DOHH2 (cell line): ENCODE data around the gene KIF26A.

Experiments
- H3F3A ChIP-seq: fragments of 200-600 bp; sonication (generic), shearing (Covaris generic); 2 replicates; pipeline ENCODE4 v1.6.0; 2016; ENCODE audit warnings: antibody characterized with exemption, mild to moderate bottlenecking; ENCODE audit not compliant: control insufficient read depth, insufficient read depth
- H3K27ac ChIP-seq: fragments of 200-600 bp; sonication (generic); 2 replicates; pipeline ENCODE4 v1.5.1; 2014; ENCODE audit warnings: low read depth, mild to moderate bottlenecking, low read length, moderate library complexity
- H3K27me3 ChIP-seq: fragments of 200-600 bp; sonication (generic); 2 replicates; pipeline ENCODE4 v1.6.1; 2014; ENCODE audit warnings: mild to moderate bottlenecking, low read length, mixed read lengths; ENCODE audit not compliant: control insufficient read depth
- H3K36me3 ChIP-seq: fragments of 200-600 bp; sonication (generic); 2 replicates; pipeline ENCODE4 v1.6.1; 2014; ENCODE audit warnings: mild to moderate bottlenecking, low read length, moderate library complexity, mixed read lengths; ENCODE audit not compliant: control insufficient read depth
- H3K4me1 ChIP-seq: fragments of 200-600 bp; sonication (generic); 2 replicates; pipeline ENCODE4 v1.6.1; 2014; ENCODE audit warnings: mild to moderate bottlenecking, low read length, mixed read lengths; ENCODE audit not compliant: control insufficient read depth
- H3K4me2 ChIP-seq: fragments of 200-600 bp; sonication (generic); 2 replicates; pipeline ENCODE4 v1.6.0; 2014; ENCODE audit warnings: mild to moderate bottlenecking, low read length, moderate library complexity
- H3K4me3 ChIP-seq: fragments of 200-600 bp; sonication (generic); 2 replicates; pipeline ENCODE4 v1.5.1; 2014; ENCODE audit warnings: mild to moderate bottlenecking, low read length, mixed read lengths
- H3K79me2 ChIP-seq: fragments of 200-600 bp; sonication (generic); 2 replicates; pipeline ENCODE4 v1.6.1; 2014; ENCODE audit warnings: mild to moderate bottlenecking, low read length, mixed read lengths; ENCODE audit not compliant: control insufficient read depth
- H3K9me2 ChIP-seq: fragments of 200-600 bp; sonication (generic); replicated peaks from 2 replicates; pipeline ENCODE4 v1.6.1; 2014; ENCODE audit warnings: mild to moderate bottlenecking, low read length, mixed read lengths; ENCODE audit not compliant: control insufficient read depth
- H3K9me3 ChIP-seq: fragments of 200-600 bp; sonication (generic); 2 replicates; pipeline ENCODE4 v1.6.1; 2014; ENCODE audit warnings: antibody characterized with exemption, low read length, mixed read lengths; ENCODE audit not compliant: control insufficient read depth, insufficient read depth
- H4K20me1 ChIP-seq: fragments of 200-600 bp; sonication (generic); 2 replicates; pipeline ENCODE4 v1.6.0; 2014; ENCODE audit warnings: low read depth, mild to moderate bottlenecking, antibody characterized with exemption, low read length, moderate library complexity; ENCODE audit not compliant: control insufficient read depth, insufficient read depth
- CTCF ChIP-seq: fragments of 200-600 bp; sonication (generic); IDR thresholded peaks from one replicate; pipeline ENCODE4 v1.5.1; 2014; ENCODE audit warnings: antibody characterized with exemption, mild to moderate bottlenecking, low read depth, low read length; ENCODE audit not compliant: poor library complexity, severe bottlenecking
- EZH2phosphoT487 ChIP-seq: fragments of 200-600 bp; sonication (generic); IDR thresholded peaks from 2 replicates; pipeline ENCODE4 v1.6.1; 2017; ENCODE audit warnings: borderline replicate concordance, mild to moderate bottlenecking, antibody characterized with exemption, low read length, moderate library complexity, mixed read lengths

Gene KIF26A

GRCh38 chr14:104185916-104186495, 47.6 kb downstream of the KIF26A start:
- Histone ChIP-seq H3K36me3 (no peaks in the 10 kb centered on the region), H3K4me3 (no peak overlapping the region), H4K20me1 (no peaks in the 10 kb centered on the region), H3K4me1 (no peaks in the 10 kb centered on the region), H3K9me3 (no peaks in the 10 kb centered on the region), H3K9me2 (no peaks in the 10 kb centered on the region), H3F3A (no peaks in the 10 kb centered on the region), H3K27me3 (no peaks in the 10 kb centered on the region), H3K79me2 (no peaks in the 10 kb centered on the region), H3K4me2 (no peak overlapping the region), H3K27ac (no peak overlapping the region)
- no peak for TF ChIP-seq CTCF
- no peak for TF ChIP-seq EZH2phosphoT487

GRCh38 chr14:104186575-104186974, 48.2 kb downstream of the KIF26A start:
- no peak overlapping the region for H3K4me3 ChIP-seq
- H3K36me3 ChIP-seq = no peaks in the 10 kb centered on the region
- H3F3A ChIP-seq = no peaks in the 10 kb centered on the region
- no peaks in the 10 kb centered on the region for H3K27me3 ChIP-seq
- no peaks in the 10 kb centered on the region for H3K79me2 ChIP-seq
- TF ChIP-seq CTCF (no peak), EZH2phosphoT487 (no peak)
- no peaks in the 10 kb centered on the region for H3K9me3 ChIP-seq
- no peak overlapping the region for H3K27ac ChIP-seq
- H3K9me2 ChIP-seq = no peaks in the 10 kb centered on the region
- H4K20me1 ChIP-seq = no peaks in the 10 kb centered on the region
- H3K4me2 ChIP-seq = no peak overlapping the region
- H3K4me1 ChIP-seq = no peaks in the 10 kb centered on the region

GRCh38 chr14:104187121-104187889, 48.9 kb downstream of the KIF26A start:
- H3K9me2 ChIP-seq = no peaks in the 10 kb centered on the region
- H4K20me1 ChIP-seq = no peaks in the 10 kb centered on the region
- no peaks in the 10 kb centered on the region for H3F3A ChIP-seq
- H3K79me2 ChIP-seq = no peaks in the 10 kb centered on the region
- no peak overlapping the region for H3K27ac ChIP-seq
- no peaks in the 10 kb centered on the region for H3K4me1 ChIP-seq
- TF ChIP-seq CTCF = no peak
- no peak for TF ChIP-seq EZH2phosphoT487
- H3K4me2 ChIP-seq = no peak overlapping the region
- H3K27me3 ChIP-seq = no peaks in the 10 kb centered on the region
- H3K4me3 ChIP-seq = no peak overlapping the region
- H3K36me3 ChIP-seq = no peaks in the 10 kb centered on the region
- H3K9me3 ChIP-seq = no peaks in the 10 kb centered on the region
